Iris pigment epithelial cell (primary cell): ENCODE measurements around the gene NR3C1.

Experiments
- DNase-seq: peaks from one replicate; pipeline ENCODE4 v3.0.0-alpha.2; 2011; ENCODE audit warnings: low read depth

NR3C1 gene

DNA sequence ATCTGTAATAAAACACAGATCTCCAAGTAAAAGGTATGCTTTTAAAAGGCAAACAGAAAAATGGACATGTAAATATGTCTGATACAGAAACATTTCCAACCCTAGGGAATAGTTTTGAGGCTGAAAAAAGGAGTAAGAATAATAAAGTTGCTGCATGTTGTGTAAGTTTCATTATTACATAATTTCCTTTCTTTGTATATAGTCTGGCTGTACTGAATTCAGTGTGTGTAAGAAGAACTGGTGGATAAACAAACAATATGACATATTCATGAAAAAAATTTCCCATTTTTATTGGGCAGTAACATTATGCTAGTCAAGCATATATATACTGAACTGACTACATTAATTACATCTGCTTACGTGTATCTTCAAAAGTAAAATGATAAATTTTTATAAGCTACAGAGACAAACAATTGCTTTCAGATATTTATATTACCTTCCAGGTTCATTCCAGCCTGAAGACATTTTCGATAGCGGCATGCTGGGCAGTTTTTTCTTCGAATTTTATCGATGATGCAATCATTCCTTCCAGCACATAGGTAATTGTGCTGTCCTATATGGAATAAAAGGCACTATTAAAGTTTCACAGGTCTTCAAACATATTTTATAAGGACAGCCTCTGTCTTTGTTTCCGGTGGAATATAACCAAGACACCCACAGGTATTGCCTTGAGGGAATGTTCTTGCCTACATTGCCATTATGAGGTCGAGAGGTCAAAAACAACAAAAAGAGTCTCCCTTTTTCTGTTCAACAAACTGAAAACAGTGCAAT, 93.6 kb downstream of the NR3C1 start:
- DNase-seq: peak; percentile 72

DNA sequence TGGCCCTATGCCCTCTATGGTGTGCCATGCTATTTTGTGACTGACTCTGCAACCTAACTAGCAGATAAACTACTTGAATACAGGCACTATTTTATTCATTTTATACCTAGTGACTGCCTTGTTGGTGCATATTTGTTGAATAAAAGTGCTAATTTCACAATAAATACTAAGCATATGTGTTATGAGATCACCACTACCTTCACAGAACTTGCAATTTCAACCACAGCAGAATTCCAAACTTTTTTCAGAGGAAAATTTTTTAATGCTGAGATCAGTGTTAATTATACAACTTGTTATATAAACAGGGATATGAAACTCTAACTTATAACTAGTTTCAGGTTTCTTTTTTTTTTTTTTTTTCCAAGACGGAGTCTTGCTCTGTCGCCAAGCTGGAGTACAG, 94.8 kb downstream of the NR3C1 start:
- DNase-seq: peak; percentile 74

DNA sequence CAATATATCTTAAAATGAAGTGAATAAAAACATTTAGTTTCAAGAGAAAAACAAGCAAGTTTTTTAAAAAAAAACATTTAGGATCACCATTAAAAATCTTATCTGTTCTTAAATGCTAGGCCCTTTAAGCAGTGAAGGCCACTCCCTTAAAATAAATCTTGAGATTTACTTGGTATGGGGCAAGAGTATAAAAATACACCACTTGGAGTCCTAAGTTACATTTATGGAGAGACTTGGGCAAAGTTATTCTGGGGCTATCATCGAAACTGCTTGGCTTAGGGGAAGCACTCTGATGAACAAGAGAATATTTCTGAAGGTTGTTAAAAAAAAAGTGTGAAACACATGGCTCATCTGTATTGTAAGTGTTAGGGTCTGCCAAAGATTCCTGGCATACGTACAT, 97.4 kb downstream of the NR3C1 start:
- no peak for DNase-seq

DNA sequence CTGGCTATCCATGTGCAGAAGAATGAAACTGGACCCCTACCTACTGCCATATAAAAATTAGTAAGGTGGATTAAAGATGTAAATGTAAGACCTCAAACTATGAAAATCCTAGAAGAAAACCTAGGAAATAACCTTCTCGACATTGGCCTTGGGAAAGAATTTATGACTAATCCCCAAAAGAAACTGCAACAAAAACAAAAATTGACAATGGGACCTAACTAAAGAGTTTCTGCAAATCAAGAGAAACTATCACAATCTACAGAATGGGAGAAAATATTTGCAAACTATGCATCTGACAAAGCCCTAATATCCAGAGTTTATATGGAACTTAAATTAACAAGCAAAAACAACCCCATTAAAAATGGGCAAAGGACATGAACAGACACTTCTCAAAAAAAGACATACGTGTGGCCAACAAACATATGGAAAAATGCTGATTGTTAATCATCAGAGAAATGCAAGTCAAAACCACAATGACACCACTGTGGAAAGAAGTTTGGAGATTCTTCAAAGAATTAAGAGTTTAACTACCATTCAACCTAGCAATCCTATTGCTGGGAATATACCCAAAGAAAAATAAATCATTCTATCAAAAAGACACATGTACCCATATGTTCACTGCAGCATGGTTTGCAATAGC, 98.5 kb downstream of the NR3C1 start:
- peak; percentile 52 for DNase-seq

DNA sequence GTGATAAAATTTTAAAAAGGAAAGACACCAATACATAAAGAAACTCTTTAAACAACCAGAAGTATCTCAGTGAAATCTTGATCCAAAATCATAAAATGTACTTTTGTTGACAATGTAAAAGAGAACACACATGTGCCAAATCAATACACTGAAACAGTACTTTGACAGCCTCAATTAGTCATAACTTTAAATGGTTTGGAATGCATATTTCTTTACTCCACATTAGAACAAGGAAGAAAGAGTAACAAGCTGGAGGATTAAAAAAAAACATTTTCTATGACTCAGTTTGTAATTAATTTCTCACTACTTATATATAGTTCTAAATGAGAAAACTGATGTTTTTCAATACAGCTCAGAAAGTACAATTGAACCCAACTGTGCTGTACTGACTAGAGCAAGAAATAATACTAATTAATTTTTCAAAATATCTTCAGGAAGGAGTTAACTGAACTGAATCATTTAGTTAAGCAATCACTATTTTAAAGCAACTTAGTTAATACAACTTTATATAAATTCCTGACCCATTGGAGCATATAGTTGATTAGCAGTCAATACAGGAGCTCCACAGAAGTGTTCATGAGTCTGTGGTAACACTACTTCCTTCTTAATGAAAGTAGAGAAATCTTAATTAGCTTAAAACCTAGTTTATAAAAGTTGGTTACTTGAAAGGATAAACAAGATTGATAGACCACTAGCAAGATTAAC, 101.0 kb downstream of the NR3C1 start:
- DNase-seq: no peak

DNA sequence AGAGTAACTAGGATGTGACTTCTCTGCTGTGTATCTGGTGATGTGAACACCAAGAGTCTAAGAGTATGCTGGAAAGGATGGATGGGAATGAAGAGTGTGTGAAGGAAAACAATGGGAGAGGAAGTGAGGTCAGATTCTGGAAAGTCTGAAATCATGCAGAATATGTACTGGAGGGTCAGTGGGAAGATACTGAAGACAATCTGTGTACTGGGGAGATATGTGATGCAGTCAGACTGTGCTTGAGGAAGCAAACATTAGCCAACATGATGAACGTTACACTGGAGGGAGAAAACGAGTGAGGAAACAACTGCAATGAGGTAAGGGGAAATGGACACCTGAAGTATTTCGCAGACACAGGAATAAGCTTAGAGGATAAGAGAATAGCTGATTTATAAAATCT, 105.7 kb downstream of the NR3C1 start:
- DNase-seq: no peak

DNA sequence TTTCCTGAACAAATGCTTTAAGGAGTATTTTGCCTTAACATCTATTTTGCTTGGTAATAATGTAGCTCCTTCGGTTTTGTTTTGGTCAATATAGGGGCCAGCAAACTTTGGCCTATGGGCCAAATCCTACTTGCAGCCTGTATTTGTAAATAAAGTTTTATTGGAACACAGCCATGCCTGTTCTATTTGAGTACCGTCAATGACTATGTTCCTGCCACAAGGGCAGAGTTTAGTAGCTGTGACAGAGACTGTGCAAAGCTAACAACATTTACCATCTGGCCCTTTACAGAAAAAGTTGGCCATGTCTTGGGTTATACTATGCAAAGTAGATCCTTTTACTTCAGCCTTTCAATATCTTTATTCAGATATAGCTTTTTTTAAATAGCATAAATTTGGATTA, 113.4 kb downstream of the NR3C1 start:
- DNase-seq: no peak

DNA sequence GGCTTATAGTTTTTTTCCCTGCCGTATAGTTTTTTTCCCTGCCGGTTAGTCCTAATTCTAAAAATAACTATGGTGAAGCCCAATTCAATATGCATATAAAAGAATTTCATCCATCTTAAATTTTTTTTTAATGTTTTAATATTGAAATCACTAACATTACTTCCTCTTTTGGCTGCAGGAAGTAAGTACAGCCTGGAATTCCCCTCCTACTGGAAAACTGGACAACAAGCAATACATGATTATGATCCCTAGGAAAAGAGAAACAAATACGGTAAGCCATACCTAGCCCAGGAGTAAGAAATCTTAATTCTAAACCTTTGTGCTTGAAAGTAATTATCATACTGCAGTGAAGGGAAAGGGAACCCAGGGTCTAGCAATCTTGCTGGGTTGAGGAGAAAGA, 119.0 kb downstream of the NR3C1 start:
- DNase-seq: no peak

DNA sequence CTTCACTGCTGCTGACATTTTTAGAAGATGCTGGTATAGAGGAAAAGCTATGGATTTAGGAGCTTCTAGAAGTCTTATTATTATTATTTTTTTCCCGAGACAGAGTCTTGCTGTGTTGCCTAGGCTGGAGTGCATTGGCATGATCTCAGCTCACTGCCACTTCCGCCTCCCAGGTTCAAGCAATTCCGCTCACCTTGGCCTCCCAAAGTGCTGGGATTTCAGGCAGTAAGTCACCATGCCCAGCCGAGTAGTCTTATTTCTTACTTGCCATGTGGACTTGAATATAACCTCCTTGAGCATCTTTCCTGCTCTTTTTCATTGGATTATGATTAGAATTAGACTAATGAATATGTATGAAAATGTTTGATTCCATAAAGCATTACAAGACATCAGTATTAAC, 119.5 kb downstream of the NR3C1 start:
- DNase-seq: no peak

DNA sequence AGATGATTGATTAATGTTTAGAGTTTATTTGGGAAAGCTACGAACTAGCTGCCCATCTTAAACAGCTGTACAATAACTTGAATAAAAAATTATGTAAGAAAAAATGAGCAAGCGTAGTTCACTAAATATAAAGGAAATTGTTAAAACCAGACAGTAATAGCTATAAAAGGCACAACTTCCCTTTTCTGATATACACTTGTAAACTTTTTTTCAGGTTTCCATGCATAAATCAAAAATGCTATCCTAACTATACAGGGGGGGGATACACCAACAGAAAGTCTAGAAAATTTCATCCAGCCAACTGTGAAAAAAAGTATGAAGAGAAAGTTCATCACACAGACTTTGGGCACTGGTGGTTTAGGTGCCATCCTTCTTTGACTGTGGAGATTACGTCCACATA, 122.3 kb downstream of the NR3C1 start:
- DNase-seq: no peak

DNA sequence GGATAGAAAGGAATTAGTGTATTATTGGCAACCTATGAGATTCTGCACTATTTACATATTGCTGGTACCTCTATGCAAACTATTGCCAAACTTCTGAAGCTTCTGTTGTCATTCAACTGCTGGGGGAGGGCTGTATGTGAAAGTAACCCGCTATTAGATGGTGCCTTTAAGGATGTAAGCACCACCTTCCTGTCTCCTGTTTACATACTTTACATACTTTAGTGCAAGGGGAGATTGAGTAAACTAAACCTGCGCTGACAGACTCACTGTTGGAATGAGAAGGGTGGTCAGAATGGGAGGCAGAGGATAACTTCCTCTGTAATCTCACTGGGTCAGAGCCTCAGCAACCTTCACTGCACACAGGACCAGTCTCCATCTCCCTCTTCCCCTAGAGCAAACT, 123.8 kb downstream of the NR3C1 start:
- DNase-seq: peak; percentile 71

DNA sequence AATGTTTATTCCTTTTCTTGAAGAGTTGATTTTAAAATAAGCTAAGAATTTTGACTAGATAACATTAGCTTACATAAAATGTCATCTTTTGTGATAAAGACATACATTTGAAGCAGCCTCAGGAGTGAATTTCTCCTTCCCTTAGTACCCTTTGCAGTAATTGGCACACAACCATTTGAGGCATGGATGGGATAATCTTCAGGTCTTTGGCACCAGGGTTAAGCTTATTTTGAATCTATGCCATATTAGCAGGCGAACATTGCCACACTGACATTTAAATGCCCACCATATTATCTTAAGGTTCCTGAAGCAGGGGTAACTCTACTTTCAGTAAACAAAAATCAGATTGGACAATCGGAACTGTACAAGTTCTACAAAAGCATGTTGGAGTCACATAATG, 126.0 kb downstream of the NR3C1 start:
- DNase-seq: no peak

DNA sequence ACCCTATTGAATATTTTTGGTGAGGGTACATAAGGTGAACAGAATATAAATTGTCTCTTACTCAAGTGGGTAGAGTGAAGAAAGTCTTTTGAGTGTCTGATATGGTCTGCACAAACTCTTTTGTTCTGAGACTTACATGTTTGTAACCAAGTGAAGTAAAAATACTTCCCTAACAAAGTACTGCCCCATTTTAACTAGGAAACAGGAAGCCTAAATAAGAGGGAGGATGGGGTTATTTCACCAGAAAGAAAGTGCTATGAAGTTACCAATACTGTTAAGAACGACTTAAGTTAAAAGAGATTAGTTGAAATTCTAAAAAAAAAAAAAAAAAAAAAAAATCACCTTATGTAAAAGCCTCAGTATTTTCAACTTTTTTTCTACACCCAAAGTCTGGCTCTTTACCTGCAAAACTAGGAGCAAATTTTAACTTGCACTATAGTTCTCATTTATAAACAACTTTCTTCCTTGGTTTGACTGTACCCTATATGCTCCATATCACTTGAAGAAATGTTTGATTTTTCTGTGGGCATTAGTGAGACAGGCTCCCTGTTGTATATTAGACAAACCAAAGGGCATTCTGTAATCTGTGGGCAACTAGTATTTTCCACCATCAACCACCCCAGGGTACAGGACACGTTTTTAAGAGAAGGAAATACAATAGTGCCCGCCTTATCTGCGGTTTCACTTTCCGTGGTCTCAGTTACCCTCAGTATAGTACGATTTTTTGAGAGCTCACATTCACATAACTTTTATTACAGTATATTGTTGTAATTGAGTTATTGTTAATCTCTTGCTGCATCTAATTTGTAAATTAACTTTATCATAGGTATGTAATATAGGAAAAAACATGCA, 127.7 kb downstream of the NR3C1 start:
- no peak for DNase-seq

DNA sequence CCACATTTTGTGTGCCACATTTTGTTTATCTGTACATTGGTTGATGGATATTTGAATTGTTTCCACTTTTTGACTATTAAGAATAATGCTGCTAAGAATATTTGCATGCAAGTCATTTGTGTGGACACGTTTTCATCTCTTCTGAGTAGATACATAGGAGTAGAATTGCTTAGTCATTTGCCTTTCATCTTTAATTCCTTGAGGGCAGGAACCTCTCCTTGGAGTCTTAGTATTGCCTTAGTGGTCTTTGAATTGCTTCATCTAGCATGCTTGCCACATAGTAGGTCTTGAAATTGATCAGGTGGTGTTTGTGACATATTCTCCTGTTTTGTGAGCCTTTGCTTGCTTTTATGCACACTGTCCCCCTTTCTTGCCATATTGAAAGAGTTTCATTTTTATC, 128.5 kb downstream of the NR3C1 start:
- DNase-seq: no peak

DNA sequence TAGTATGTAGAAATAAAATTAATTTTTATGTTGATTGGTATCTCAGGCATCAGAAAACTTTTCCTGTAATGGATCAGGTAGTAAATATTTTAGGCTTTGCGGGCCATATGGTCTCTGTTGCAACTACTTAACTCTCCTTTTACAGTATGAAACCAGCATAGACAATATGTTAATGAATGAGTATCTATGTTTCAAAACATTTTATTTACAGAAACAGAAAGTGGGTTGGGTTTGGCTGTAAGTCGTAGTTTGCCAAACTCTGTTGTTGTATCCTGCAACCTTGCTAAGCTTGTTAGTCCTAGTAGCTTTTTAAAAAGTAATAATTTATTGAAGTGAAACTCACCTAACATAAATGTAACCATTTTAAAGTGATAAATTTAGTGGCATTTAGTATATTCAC, 132.1 kb downstream of the NR3C1 start:
- no peak for DNase-seq

DNA sequence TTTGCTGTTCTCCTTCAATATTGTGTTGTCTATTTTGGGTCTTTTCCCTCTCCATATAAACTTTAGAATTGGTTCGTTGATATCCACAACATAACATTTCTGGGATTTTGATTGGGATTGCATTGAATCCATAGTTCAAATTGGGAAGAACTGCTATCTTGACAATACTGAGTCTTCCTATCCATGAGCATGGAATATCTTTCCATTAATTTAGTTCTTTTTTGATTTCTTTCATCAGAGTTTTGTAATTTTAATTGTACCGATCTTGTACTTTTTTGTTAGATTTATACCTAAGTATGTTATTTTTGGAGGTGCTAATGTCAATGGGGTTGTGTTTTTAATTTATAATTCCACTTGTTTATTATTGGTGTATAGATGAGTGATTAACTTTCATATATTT, 135.1 kb downstream of the NR3C1 start:
- no peak for DNase-seq

DNA sequence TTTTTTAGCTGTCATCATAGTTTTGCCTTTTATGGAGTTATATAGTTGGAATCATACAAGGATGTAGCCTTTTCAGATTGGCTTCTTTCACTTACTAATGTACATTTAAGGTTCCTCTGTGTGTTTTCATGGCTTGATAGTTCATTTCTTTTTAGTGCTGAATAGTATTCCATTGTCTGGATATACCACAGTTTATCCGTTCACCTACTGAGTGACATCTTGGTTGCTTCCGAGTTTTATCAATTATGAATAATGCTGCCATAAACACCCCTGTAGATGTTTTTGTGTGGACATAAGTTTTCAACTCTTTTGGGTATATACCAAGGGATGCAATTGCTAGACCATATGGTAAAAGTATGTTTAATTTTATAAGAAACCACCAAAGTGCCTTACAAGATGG, 136.3 kb downstream of the NR3C1 start:
- no peak for DNase-seq

DNA sequence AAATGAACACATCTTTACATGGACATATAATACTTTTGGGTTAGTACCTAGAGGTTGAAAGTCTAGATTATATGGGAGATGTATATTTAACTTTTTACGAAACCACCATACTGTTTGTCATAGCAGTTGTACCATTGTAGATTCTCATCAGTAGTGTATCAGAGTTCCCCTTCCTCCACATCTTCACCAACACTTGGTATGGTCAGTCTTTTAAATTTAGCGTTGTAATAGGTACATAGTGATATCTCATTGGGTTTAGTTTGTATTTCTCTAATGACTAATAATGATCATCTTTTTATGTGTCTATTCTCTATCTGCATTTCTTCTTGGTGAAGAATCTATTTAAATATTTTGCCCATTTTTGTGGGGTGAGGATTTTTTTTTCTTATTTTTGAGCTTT, 137.5 kb downstream of the NR3C1 start:
- DNase-seq: no peak

DNA sequence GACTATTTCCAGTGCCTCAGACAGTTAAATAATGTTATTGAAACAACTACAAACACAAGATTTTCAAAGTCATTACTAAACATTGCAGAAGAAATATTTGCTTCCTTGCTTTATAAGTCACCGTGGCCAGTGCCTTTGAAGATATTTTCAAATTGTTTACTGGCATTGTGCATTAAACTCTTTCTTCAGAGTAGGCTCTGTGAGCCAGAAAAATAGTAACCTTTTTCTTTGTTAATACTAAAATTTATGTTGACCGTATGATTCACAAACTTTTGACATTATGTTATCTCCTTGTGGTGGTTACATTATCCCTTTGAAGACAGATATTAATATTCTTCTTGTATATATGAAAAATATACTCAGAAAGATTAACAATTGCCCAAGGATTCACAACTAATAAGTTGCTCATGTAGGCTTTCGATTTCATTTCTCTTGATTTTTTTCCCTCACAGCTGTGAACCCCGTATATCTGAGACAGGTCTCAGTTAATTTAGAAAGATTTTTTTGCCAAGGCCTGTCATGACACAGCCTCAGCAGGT, 140.1 kb downstream of the NR3C1 start:
- DNase-seq: peak; percentile 51

DNA sequence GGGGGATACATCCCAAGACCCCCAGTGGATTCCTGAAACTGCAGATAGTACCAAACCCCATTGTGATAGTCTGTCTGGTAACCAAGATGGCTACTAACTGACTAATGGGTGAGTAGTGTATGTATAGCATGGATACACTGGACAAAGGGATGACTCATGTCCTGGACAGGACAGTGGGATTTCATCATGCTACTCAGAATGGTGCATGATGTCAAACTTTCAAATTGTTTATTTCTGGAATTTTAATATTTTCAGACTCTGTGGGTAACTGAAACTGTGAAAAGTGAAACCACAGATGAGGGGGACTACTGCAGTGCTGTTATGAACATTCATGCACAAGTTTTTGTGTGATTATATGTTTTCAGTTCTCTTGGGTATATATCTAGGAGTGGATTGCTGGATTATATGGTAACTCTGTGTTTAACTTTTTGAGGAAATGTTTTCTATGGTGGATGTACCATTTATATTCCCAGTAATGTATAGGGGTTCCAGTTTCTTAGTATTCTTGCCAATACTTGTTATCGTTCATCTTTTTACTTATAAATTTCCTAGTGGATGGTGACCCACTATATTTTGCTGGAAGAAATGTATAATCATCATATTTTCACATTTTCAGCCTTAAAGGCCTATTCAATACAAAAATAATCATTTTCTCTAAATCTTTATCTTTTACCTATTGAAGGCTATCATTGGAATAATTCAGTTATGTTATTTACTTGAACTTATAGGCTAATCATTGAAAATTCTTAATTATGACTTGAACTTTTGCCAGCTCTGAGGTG, 140.9 kb downstream of the NR3C1 start:
- DNase-seq: peak; percentile 97

DNA sequence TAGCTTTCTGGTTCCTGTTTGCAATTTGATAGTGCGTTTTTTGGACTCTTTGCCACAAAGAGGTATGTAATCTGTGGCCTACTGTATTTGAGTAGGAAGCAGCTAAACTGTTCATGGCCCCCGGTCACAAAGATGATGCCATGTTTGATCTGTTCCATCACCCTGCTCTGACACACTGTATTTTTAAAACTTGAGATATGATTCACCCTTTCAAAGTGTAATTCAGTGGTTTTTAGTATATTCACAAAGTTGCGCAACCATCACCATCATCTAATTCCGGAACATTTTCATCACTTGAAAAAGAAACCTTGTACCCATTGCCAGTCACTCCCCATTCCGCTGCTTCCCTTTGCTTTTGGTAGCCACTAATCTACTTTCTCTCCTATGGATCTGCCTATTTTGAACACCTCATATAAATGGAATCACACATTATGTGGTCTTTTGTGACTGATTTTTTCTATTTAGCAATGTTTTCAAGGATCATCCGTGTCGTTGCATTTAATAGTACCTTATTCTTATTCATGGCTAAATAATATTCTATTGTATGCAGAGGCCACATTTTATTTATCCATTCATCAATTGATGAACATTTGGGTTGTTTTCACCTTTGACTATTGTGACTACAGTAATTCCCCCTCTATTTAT, 141.6 kb downstream of the NR3C1 start:
- peak; percentile 94 for DNase-seq
